HG02885 (cell line): ENCODE results near the gene DCAF17.

Source experiments
- ATAC-seq: cut with Tn5 transposase; IDR thresholded peaks from one replicate; pipeline ENCODE4 v1.9.1; 2021; ENCODE audit warnings: mild to moderate bottlenecking; ENCODE audit not compliant: unreplicated experiment, poor library complexity

The DCAF17 gene

GRCh38 chr2:171533331-171533730 lies 99.3 kb downstream of the DCAF17 start:
- no peak for ATAC-seq
